ENCODE results near the gene CREG2.

GRCh38 chr2:101349893-101350662, 37.2 kb downstream of the CREG2 start:
- TF ChIP-seq CTCF (IDR thresholded peaks at IDR 0.05) (no peak), POLR2AphosphoS5 (IDR thresholded peaks at IDR 0.05) (no peak), POLR2A (IDR thresholded peaks at IDR 0.05) (no peak)
